GM19240 (cell line): ENCODE results near the gene MGMT.

Source experiments
- DNase-seq: peaks from one replicate; pipeline ENCODE4 v3.0.0; 2011; ENCODE audit warnings: low spot score; ENCODE audit not compliant: insufficient read length

Gene MGMT

GRCh38 chr10:129450391-129450790 is 16.6 kb upstream of the MGMT start:
- no peak for DNase-seq

- no peak for DNase-seq
These were observed 11.4 kb upstream of the MGMT start for GRCh38 chr10:129455625-129456024.

GRCh38 chr10:129459762-129460539 is 7.1 kb upstream of the MGMT start:
- DNase-seq = no peak

- DNase-seq = no peak
These were observed 4.7 kb upstream of the MGMT start for GRCh38 chr10:129462257-129462795.

GRCh38 chr10:129464251-129464650 is 2.8 kb upstream of the MGMT start:
- no peak for DNase-seq

- DNase-seq = no peak
These were observed 992 bp upstream of the MGMT start for GRCh38 chr10:129465796-129466702.

- DNase-seq = no peak
These were observed 471 bp downstream of the MGMT start for GRCh38 chr10:129467359-129468064.

- DNase-seq = no peak
These were observed 1.1 kb downstream of the MGMT start for GRCh38 chr10:129468187-129468586.

GRCh38 chr10:129470103-129470851 is 3.2 kb downstream of the MGMT start:
- DNase-seq = no peak

GRCh38 chr10:129471447-129472175 is 4.6 kb downstream of the MGMT start:
- no peak for DNase-seq

GRCh38 chr10:129472696-129473555 is 5.9 kb downstream of the MGMT start:
- DNase-seq = no peak

GRCh38 chr10:129474642-129475041 is 7.6 kb downstream of the MGMT start:
- no peak for DNase-seq

GRCh38 chr10:129476431-129476830 is 9.4 kb downstream of the MGMT start:
- no peak for DNase-seq

- no peak for DNase-seq
These were observed 10.0 kb downstream of the MGMT start for GRCh38 chr10:129477051-129477450.

GRCh38 chr10:129481641-129482040 is 14.6 kb downstream of the MGMT start:
- no peak for DNase-seq

- DNase-seq = no peak
These were observed 16.5 kb downstream of the MGMT start for GRCh38 chr10:129483430-129484010.

GRCh38 chr10:129486805-129487204 is 19.8 kb downstream of the MGMT start:
- DNase-seq = no peak

- DNase-seq = no peak
These were observed 24.2 kb downstream of the MGMT start for GRCh38 chr10:129491123-129491734.
